ENCODE data around the gene DNAJC30.

DNAJC30 gene

GRCh38 chr7:73646785-73647724 lies 36.2 kb downstream of the DNAJC30 start:
- no peak for DNase-seq

DNA sequence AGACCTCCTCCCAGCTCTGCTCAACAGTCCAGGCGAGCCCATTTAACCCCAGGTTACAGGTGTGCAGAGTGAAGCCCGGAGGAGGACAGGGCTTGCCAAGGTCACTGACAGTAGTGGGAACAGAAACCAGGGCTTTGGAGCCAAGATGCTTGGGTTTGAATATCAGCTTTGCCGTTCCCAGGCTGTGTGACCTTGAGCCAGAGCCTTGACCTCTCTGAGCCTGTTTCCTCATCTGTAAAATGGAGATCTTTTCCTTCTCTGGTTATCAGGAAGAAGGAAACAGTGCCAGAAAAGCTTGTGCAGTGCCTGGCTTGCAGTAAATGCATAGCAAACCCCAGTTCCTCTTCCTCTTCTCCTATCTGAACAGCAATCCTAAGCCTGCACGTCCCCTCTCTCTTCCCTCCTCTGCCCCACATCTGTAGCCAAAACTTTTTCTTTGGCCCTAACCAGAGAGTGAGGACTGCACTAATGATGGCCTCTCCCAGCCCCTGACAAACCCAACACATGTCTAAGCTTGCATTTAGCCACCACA lies 37.5 kb downstream of the DNAJC30 start:
- DNase-seq, result peak; percentile 53

GRCh38 chr7:73644688-73645286 lies 38.5 kb downstream of the DNAJC30 start:
- no peak for DNase-seq

- no peak for DNase-seq
Observed at GRCh38 chr7:73642834-73643233, 40.4 kb downstream of the DNAJC30 start.

GRCh38 chr7:73638911-73639310 lies 44.3 kb downstream of the DNAJC30 start:
- no peak for DNase-seq

DNA sequence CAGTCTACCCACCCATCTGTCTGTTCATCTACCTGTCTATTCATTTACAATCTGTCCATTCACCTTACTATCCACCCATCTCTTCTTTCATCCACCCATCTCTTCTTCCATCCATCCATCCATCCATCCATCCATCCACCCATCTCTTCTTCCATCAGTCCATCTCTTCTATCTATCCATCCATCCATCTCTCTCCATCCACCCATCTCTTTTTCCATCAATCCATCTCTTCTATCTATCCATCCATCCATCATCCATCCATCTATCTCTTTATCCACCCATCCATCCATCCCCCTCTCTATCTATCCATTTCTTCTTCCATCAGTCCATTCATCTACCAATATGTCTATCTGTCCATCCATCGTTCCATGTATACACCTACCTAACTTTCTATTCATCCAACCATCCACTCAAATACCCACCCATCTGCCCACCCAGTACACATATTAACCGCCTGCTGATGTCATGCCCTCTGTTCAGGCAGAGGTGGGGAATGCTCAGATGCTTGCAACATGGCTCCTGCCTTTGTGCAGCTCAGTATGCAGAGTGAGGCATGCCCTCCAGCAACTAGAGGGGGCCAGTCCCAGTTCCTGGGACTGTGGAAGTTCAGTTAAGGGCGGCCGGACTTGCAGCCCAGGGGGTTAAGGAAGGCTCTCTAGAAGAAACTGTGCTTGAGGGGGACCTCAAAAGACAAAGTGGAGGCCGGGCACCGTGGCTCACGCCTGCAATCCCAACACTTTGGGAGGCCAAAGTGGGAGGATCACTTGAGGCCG lies 47.6 kb downstream of the DNAJC30 start:
- no peak for DNase-seq

GRCh38 chr7:73633844-73634243 lies 49.4 kb downstream of the DNAJC30 start:
- DNase-seq, result no peak

- no peak for DNase-seq
Observed at GRCh38 chr7:73633323-73633722, 49.9 kb downstream of the DNAJC30 start.

DNA sequence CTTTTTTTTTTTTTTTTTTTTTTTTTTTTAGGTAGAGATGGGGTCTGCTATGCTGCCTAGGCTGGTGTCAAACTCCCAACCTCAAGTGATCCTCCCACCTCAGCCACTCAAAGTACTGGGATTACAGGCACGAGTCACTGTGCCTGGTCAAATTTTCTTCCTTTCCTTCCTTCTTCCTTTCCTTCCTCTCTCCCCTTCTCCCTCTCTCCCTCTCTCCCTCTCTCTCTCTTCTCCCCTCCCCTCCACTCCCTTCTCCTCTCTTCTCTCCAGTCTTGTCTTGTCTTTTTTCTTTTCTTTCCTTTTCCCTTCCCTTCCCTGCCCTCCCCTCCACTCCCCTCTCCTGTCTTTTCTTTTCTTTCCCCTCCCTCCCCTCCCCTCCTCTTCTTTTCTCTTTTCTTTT lies 51.7 kb downstream of the DNAJC30 start:
- no peak for DNase-seq

Data from RPMI8226 (cell line).